GM23248 (cell line): ENCODE results near the gene ZNF331. TPM values are rescaled to one million over a fixed set of nuclear protein-coding genes. Genes with fewer than 3 reads are reported as not detected.

Experiments used
- DNase-seq: peaks from one replicate; pipeline ENCODE4 v3.0.0-alpha.2; 2015
- H2AFZ ChIP-seq: fragments of 200-600 bp; sonication (generic); 2 replicates; pipeline ENCODE4 v1.6.1; 2016; ENCODE audit warnings: antibody characterized with exemption
- H3F3A ChIP-seq: fragments of 200-600 bp; sonication (generic); 2 replicates; pipeline ENCODE4 v1.6.1; 2016; ENCODE audit warnings: mild to moderate bottlenecking, antibody characterized with exemption, mixed run types; ENCODE audit not compliant: insufficient read depth
- H3K27ac ChIP-seq: fragments of 200-600 bp; sonication (generic); 2 replicates; pipeline ENCODE4 v1.5.1; 2016; ENCODE audit warnings: mild to moderate bottlenecking
- H3K27me3 ChIP-seq: fragments of 200-600 bp; sonication (generic); replicated peaks from 2 replicates; pipeline ENCODE4 v1.6.1; 2016; ENCODE audit warnings: mild to moderate bottlenecking; ENCODE audit not compliant: insufficient read depth
- H3K36me3 ChIP-seq: fragments of 200-600 bp; sonication (generic); 2 replicates; pipeline ENCODE4 v1.6.1; 2016; ENCODE audit warnings: low read depth, mild to moderate bottlenecking
- H3K4me1 ChIP-seq: fragments of 200-600 bp; sonication (generic); 2 replicates; pipeline ENCODE4 v1.6.1; 2016; ENCODE audit warnings: mild to moderate bottlenecking; ENCODE audit not compliant: insufficient read depth
- H3K4me2 ChIP-seq: fragments of 200-600 bp; sonication (generic); one replicate; pipeline ENCODE4 v1.6.1; 2016; ENCODE audit warnings: mild to moderate bottlenecking; ENCODE audit not compliant: unreplicated experiment
- H3K4me3 ChIP-seq: fragments of 200-600 bp; sonication (generic); 2 replicates; pipeline ENCODE4 v1.5.1; 2016; ENCODE audit warnings: mild to moderate bottlenecking
- H3K79me2 ChIP-seq: fragments of 200-600 bp; sonication (generic); 2 replicates; pipeline ENCODE4 v1.6.1; 2016; ENCODE audit warnings: mild to moderate bottlenecking; ENCODE audit not compliant: insufficient read depth
- H3K9ac ChIP-seq: fragments of 200-600 bp; sonication (generic); 2 replicates; pipeline ENCODE4 v1.6.1; 2016; ENCODE audit warnings: mild to moderate bottlenecking
- H3K9me2 ChIP-seq: fragments of 200-600 bp; sonication (generic); 2 replicates; pipeline ENCODE4 v1.6.1; 2016; ENCODE audit warnings: mixed run types, mild to moderate bottlenecking, moderate library complexity; ENCODE audit not compliant: insufficient read depth
- H3K9me3 ChIP-seq: fragments of 200-600 bp; sonication (generic); one replicate; pipeline ENCODE4 v1.6.1; 2017; ENCODE audit warnings: low read depth
- H4K20me1 ChIP-seq: fragments of 200-600 bp; sonication (generic); 2 replicates; pipeline ENCODE4 v1.6.0; 2016; ENCODE audit not compliant: insufficient read depth
- EZH2 ChIP-seq: fragments of 200-600 bp; sonication (generic); IDR thresholded peaks from 2 replicates; pipeline ENCODE4 v1.6.1; 2018; ENCODE audit warnings: antibody characterized with exemption, mild to moderate bottlenecking; ENCODE audit not compliant: insufficient read depth, poor library complexity, severe bottlenecking
- EZH2phosphoT487 ChIP-seq: fragments of 200-600 bp; sonication (generic); IDR thresholded peaks from 2 replicates; pipeline ENCODE4 v1.6.1; 2018; ENCODE audit warnings: antibody characterized with exemption, moderate library complexity, mild to moderate bottlenecking, low read depth; ENCODE audit not compliant: insufficient read depth
- WGBS, 2 experiments: methylation state at CpG; one replicate each; pipeline ENCODE4 v1.1.6; 2015 to 2017; ENCODE audit warnings: low lambda C conversion rate in 2 of 2, low coverage in 1 of 2; ENCODE audit errors: missing lambda C conversion rate in 2 of 2; 5-methylcytosine and 5-hydroxymethylcytosine counted together
- in situ Hi-C: fragments of 300-500 bp; cut with MboI; formaldehyde crosslinking; loops from 2 replicates; pipeline ENCODE4 v1.15.0; 2020
- polyA plus RNA-seq: library from polyadenylated mRNA; unstranded; fragments of >200 nt; fragmentation: Nextera tagmentation; extraction: Ambion mirVana; gene quantifications from 2 replicates; pipeline ENCODE4 v1.2.1, GENCODE V29; 2016
- total RNA-seq: library from RNA; depleted of rRNA; stranded (reverse); fragments of >200 nt; shearing (Covaris generic); gene quantifications from 2 replicates; pipeline ENCODE4 v1.2.3, GENCODE V29; 2014

Gene ZNF331
- total and polyA plus RNA-seq, 2 experiments from 2014 or later: 13.9 to 17.0 TPM

DNA sequence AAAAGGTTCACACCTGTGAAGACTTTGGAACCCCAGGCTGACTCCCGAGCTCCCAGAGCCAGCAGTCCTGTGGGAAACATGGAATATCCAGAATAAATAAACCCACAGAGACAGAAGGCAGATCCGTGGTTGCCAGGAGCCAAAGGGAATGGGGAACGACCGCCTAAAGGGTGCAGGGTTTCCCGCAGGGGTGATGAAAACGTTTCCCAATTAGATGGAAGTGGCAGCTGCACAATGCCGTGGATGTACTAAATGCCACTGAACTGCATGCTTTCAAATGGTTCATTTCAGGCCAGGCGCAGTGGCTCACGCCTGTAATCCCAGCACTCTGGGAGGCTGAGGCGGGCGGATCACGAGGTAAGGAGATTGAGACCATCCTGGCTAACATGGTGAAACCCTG lies 70.4 kb downstream of the ZNF331 start:
- in situ Hi-C loops: no loop called here
- no peaks in the 10 kb centered on the region for H3K27me3 ChIP-seq
- H3K4me1 ChIP-seq: no peaks in the 10 kb centered on the region
- no peaks in the 10 kb centered on the region for H3K36me3 ChIP-seq
- H3K4me3 ChIP-seq: no peak overlapping the region
- H3K4me2 ChIP-seq: no peak overlapping the region
- no peak overlapping the region for H2AFZ ChIP-seq
- H3F3A ChIP-seq: no peaks in the 10 kb centered on the region
- H3K27ac ChIP-seq: no peak overlapping the region
- H3K9me3 ChIP-seq: no peaks in the 10 kb centered on the region
- WGBS, 2 experiments: 57 to 59% methylated on average over 11 of the region's 12 CpGs
- no peaks in the 10 kb centered on the region for H3K9me2 ChIP-seq
- H4K20me1 ChIP-seq: no peaks in the 10 kb centered on the region
- H3K79me2 ChIP-seq: no peaks in the 10 kb centered on the region
- DNase-seq: no peak
- TF ChIP-seq EZH2 (no peak), EZH2phosphoT487 (no peak)
- no peak overlapping the region for H3K9ac ChIP-seq

DNA sequence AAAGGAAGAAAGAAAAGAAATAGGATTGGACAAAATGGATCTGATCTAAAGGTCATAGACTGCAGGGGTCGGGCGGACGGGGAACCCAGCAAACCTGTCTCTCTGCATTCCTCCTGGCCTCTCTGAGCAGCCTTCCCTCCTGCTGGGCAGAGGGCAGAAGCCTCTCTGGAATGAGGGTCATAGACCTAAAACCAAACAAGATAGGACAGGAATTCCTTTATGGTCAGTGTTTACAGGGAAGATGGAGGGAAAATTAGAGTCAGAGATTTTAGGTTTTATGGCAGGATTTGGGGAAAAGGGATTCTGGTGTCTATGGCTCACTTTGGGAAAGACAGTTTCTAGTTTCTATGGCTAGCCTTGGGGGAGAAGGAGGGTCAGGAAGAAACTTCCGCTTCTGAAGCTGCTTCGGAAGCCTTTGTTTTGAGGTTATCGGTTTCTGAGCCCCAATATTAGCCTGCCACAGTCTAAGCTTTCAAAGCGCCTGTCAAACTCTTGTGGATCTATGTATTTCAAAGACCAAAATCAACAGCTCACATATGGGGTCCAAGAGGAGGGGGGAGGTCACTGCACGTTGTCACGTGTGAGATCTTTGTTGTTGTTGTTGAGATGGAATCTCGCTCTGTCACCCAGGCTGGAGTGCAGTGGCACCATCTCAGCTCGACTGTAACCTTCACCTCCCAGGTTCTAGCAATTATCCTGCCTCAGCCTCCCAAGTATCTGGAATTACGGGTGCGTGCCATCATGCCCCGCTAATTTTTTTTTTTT lies 75.0 kb downstream of the ZNF331 start:
- Histone ChIP-seq H3K9ac (no peak overlapping the region), H3K9me3 (no peaks in the 10 kb centered on the region), H3F3A (no peaks in the 10 kb centered on the region), H2AFZ (no peak overlapping the region), H3K9me2 (no peaks in the 10 kb centered on the region), H3K27me3 (no peaks in the 10 kb centered on the region), H3K4me3 (no peak overlapping the region), H3K36me3 (no peaks in the 10 kb centered on the region), H3K4me2 (no peak overlapping the region), H3K79me2 (no peaks in the 10 kb centered on the region), H3K4me1 (no peaks in the 10 kb centered on the region), H3K27ac (no peak overlapping the region), H4K20me1 (no peaks in the 10 kb centered on the region)
- DNase-seq: no peak
- no peak for TF ChIP-seq EZH2
- TF ChIP-seq EZH2phosphoT487: no peak
- 45% methylated on average over 14 of the region's 14 CpGs for WGBS, 2 experiments
- in situ Hi-C loops: no loop called here

DNA sequence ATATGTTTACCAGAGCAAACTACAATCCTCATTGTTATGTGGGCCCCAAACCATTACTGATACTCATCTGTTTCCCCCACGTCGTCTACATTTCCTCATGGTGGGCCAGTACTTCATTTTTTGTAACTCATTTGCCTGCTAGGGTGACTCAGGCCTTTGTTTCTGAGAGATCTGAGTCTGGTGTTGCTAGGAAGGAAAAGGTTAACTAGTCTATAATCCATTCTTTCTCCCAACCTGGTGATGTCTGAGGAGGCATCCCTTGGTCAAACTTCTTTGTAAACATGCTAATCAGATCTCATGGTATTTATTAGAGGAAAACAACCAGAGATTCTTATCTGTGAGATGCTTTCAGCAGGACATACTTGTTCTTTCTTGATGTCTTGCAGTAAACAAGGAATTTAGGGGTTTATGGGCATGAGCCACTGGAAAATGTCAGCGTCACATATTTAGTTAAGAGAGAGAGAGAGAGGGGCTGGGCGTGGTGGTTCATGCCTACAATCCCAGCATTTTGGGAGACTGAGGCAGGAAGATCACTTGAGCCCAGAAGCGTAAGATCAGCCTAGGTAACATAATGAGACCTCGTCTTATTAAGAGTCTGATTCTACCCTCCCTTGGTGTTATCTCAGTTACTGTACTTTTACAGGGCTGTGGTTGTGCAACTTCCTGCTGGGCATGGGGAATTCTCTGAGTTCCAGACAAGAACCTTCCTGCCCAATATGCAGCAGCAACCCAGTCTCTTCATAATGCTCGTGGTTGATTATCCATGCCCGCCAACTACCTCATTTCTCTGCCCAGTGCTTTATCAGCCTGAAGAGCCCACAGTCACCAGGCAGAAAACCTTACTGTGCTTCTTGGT lies 84.2 kb downstream of the ZNF331 start:
- no peaks in the 10 kb centered on the region for H3K4me1 ChIP-seq
- H3K4me3 ChIP-seq: no peak overlapping the region
- no peak for DNase-seq
- no peak overlapping the region for H3K27ac ChIP-seq
- H3K9me3 ChIP-seq: no peaks in the 10 kb centered on the region
- no peak overlapping the region for H3K9ac ChIP-seq
- no peaks in the 10 kb centered on the region for H3K36me3 ChIP-seq
- TF ChIP-seq EZH2 (no peak), EZH2phosphoT487 (no peak)
- no peaks in the 10 kb centered on the region for H3K79me2 ChIP-seq
- H2AFZ ChIP-seq: no peak overlapping the region
- no peaks in the 10 kb centered on the region for H4K20me1 ChIP-seq
- H3K4me2 ChIP-seq: no peak overlapping the region
- H3F3A ChIP-seq: no peaks in the 10 kb centered on the region
- in situ Hi-C loops: no loop called here
- H3K27me3 ChIP-seq: no peaks in the 10 kb centered on the region
- WGBS, 2 experiments: 15 to 20% methylated on average over 8 of the region's 8 CpGs
- H3K9me2 ChIP-seq: no peaks in the 10 kb centered on the region

DNA sequence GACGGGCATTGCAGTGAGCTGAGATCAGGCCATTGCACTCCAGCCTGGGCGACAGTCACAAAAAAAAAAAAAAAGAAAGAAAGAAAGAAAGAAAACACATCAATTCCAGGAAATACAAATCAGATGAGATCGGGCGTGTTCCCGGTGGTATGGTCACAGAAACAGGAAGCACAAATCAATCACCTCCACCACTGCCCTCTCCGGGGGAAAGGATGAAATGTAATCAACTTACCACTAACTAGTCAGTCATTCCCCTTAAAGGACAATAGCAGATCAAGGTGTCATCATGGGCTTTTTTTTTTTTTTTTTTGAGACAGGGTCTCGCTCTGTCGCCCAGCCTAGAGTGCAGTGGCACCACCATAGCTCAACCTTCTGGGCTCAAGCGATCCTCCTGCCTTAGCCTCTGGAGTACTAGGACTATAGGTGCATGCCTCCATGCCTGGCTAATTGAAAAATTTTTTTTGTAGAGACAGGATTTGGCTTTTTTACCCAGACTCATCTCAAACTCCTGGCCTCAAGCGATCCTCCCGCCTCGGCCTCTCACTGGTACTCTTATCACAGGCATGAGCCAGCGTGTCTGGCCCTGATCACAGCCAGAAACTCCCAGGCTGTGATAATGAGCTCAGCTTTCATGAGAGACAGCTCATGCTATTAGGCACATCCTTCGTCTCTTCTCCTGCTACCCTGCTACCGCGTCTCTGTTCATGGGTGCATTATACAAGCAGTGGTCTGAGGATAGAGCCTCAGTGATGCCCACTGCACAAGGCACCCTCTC lies 87.0 kb downstream of the ZNF331 start:
- Histone ChIP-seq H3K9me3 (no peaks in the 10 kb centered on the region), H2AFZ (no peak overlapping the region), H3K9ac (no peak overlapping the region), H3K27me3 (no peaks in the 10 kb centered on the region), H3K4me3 (no peak overlapping the region), H3K27ac (no peak overlapping the region), H3K4me2 (no peak overlapping the region), H3K9me2 (no peaks in the 10 kb centered on the region), H4K20me1 (no peaks in the 10 kb centered on the region), H3K79me2 (no peaks in the 10 kb centered on the region), H3K36me3 (no peaks in the 10 kb centered on the region), H3K4me1 (no peaks in the 10 kb centered on the region), H3F3A (no peaks in the 10 kb centered on the region)
- 33 to 40% methylated on average over 16 of the region's 16 CpGs for WGBS, 2 experiments
- TF ChIP-seq EZH2: no peak
- no peak for TF ChIP-seq EZH2phosphoT487
- in situ Hi-C loops: no loop called here
- DNase-seq: no peak
